ENCODE results near the gene TEDC1.

DNA sequence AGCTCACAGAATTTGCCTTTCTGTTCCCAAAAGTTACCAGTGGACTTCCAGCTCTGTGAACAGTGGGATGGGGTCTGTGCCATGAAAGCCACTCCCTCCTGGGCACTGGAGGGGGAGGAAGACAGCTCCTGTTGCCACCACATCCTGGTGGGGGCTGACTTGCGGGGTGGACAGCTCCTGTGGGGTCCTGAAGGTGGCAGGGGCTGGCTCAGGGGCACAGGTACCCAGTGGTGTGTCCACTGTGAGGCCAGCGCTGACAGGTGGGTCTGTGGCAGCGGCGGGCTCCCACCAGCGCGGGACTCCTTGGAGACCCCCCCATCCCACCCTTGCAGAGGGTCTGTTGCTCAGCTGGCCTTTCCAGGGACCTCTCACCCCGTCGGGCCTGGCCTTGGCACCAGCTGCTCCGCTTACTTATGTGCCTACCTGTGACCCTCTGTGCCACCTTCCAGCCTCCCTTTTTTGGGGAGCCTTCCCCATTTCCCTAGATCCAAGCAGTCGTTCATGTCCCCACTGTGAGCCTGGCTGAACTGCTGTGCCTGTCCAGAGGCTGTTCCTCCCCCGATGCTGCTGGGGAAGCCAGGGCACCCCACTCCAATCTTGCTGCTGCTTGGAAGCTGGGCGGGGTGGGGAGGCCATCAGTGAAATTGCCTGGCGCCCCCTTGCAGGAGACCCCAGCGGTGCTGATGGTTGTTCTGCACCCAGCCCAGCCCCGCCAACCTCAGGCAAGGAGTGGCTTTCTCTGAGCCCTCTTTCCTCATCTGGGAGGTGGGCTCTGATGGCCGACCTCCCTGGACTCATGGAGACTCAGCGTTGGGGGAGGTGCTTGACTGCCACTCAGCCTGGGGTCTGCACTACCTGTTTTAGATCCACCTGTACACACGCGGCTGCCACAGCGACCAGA lies 2.2 kb downstream of the TEDC1 start:
- TF ChIP-seq, protein P1, sequence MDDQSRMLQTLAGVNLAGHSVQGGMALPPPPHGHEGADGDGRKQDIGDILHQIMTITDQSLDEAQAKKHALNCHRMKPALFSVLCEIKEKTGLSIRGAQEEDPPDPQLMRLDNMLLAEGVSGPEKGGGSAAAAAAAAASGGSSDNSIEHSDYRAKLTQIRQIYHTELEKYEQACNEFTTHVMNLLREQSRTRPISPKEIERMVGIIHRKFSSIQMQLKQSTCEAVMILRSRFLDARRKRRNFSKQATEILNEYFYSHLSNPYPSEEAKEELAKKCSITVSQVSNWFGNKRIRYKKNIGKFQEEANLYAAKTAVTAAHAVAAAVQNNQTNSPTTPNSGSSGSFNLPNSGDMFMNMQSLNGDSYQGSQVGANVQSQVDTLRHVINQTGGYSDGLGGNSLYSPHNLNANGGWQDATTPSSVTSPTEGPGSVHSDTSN (IDR thresholded peaks at IDR 0.05): no peak
- TF ChIP-seq YY1 (IDR thresholded peaks at IDR 0.05; ENCODE audit: low read depth): no peak
- no peak for TF ChIP-seq CTCF (IDR thresholded peaks at IDR 0.05)
- no peak for TF ChIP-seq POLR2AphosphoS5 (IDR thresholded peaks at IDR 0.05; ENCODE audit: low read depth, low read length)
- TF ChIP-seq RFX5 (IDR thresholded peaks at IDR 0.05; ENCODE audit: low read length): no peak

Data from SK-N-SH (cell line).